Activated CD4-positive, alpha-beta T cell treated with anti-CD3 and anti-CD28 coated beads, Interleukin-2, amount 10 ng/mL, durations not matched to agents 7 days and 5 days (primary cell): ENCODE results near the gene ERGIC2. TPM values are rescaled to one million over a fixed set of nuclear protein-coding genes. Genes with fewer than 3 reads are reported as not detected.

Experiments used
- total RNA-seq, 2 experiments: library from RNA; stranded (reverse); gene quantifications; one replicate each; pipeline ENCODE4 v1.2.3, GENCODE V29; 2021

The ERGIC2 gene
- total RNA-seq, 2 experiments from 2014 or later, result 66.4 to 83.3 TPM

Other genes with a start within 250 kb of the ERGIC2 start
- 10 to 100 TPM; 24.6 to 26.6 TPM for gene FAR2, start 231.9 kb downstream of the ERGIC2 start, total RNA-seq
- gene OVCH1, start 116.5 kb upstream of the ERGIC2 start, total RNA-seq, result not detected